Activated naive CD4-positive, alpha-beta T cell treated with anti-CD3 and anti-CD28 coated beads, Interleukin-2, amount 50 U/mL, for 16 hours (primary cell): ENCODE measurements around the gene XKR3.
"Not testable (repeated sequence)": the region's sequence is repeated elsewhere in the genome, so short reads cannot be mapped to it uniquely, and the experiment has no call there.

Experiments
- DNase-seq: peaks from one replicate; pipeline ENCODE4 v3.0.0-alpha.2; 2020

XKR3 gene

DNA sequence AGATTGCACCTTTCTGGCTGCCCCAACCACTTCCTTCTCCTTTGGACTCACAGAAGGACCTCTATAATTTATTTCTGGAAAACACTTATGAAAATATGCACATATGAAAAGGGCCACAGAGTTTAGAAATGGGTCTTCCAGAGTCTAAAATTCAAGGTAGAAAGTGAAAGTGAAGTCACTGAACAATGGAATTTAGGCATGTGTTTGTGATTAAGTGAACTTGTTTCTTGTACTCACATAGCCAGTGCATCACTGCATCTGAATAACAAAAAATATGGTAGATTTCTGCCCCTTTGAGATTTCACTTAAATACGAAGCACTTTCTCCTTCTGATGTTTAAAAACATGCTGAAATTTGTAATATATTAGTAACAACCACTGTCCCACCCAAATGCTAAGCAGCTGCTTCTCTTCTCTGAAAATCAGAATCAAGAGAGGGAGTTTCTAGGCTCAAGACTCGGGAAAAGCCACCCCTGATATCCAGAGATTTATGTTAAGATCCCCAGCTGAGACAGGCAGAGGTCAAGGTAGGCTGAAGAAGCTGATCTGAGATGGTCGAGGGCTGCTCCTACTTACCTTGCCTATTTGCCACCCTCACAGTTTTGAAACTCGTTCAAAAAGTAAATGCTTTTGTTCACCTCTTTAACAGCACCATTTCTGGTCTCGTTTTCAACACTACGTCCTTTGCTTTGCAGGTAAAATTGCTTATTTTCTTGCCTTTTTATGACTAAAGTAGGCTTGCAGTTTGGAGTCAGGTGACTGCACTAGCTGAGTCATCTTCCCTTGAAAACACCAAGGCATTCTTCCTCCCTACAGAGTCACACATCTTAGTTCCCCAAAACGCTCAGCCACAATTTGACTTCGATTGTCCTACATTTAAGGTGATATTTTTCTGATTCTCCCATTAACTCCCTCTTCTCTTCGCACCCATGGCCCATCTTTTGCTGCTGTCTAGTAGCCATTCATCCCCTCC lies at the start of gene XKR3:
Gene XKR3, minus strand, starts transcription at position 696 of the 972 bp plus-strand sequence. CDS start 17,338 bp downstream, outside the sequence.
- DNase-seq: no peak

DNA sequence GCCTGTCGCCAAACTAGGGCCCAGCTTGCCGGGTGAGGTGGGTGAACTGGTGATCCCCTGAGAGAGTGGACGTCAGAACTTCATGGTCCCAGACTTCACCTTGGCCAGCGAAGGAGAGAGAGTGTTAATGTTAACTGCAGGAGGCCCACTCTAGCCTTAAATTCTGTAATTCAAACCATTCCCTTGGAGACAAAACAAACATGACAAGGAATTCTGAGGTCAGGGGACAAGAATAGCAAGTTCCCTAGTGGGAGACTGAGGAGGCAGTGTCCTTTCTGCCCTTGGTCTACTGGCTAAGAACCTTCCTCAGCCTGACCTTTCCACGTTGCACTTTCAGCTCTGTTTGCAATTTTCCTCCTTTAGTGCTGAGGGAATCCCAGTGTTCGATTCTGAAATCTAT lies 44.4 kb upstream of the XKR3 start:
- DNase-seq: not testable (repeated sequence)

DNA sequence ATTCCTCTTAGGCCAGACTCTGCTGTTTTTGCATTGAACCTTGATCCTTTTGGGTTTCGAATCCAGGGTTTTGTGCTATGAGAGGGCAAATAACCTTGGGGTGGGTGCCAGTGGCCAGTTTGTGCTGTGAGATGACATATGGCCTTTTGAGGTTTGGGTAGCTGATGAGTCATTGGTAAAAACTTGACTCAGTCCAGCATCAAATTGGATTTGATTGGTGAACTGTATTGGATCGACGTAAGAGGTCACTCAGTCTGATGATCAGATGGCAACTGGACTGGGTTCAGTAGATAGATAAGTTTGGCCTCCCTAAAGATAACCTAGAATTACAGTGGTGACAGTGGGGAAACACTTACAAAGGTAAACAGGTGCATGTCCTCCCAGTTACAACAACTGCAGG lies 41.0 kb upstream of the XKR3 start:
- DNase-seq: no peak

DNA sequence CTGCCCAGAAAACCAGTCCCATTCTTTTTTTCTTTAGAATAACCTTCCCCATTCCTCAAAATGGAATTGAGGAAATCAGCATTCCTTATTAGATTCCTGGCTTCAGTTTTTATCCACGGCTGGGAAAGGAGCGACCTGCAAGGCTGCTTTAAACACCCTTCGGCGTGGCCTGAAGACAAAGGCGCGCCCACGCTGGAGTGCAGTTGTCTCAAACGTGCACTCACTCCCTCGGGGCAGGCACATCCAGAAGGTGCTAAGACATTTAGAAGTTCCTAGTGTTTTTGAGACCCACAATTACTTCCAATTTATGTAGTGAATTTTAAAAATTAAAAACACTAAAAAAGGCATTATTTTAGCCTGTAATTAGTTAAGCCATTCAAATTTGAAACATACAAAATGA lies 31.6 kb upstream of the XKR3 start:
- not testable (repeated sequence) for DNase-seq

DNA sequence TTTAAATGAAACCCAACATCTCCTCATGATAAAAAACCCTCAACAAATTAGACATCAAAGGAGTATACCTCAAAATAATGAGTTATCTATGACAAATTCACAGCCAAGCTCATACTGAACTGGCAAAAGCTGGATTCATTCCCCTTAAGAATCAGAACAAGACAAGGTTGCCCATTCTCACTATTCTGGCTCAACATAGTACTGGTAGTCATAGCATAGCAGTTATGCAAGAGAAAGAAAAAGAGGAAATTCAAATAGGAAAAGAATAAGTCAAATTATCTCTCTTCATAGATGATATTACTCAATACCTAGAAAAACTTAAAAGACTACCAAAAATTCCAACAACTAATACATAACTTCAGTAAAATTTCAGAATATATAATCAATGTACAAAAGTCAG lies 29.4 kb upstream of the XKR3 start:
- DNase-seq: no peak

DNA sequence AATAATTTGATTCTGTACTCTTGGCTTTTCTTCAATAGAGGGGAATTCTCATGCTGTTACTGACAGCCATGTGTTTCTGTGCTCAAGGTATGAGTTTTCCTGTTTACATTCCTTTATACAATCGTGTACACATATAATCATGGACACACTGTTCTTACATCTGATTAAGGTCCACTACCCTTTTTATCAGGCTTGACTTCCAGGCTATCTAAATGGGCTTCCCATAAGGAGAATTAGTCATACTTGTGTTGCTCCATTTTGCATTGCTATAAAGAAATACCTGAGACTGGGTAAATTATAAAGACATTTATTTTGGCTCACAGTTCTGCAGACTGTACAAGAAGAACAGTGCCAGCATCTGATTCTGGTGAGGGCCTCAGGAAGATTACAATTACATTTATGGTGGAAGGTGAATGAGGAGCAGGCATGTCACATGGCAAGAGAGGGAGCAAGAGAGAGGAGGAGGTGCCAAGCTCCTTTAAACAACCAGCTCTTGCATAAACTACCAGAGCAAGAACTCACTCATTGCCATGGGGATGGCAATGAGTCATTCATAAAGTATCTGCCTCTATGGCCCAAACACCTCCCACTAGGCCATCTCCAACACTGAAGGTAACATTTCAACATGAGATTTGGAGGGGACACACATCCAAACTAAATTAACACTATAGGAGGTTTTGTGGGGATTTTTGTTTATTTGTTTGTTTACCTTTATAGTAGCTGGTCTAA lies 26.2 kb upstream of the XKR3 start:
- DNase-seq: not testable (repeated sequence)

DNA sequence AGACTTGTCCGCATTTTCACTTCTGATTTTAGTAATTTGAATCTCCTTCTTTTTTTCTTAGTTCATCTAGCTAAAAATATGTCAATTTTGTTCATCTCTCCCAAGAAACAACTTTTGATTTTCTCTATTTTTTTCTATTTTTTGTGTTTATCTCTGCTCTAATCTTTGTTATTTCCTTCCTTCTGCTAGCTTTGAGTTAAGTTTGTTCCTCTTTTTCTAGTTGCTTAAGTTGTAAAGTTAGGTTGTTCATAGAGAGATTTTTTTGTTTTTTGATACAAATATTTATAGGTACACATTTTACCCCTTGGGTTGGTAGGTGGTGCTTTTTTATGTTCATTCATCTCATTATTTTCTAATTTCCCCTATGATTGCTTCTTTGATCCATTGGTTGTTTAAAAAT lies 22.1 kb upstream of the XKR3 start:
- DNase-seq: no peak

DNA sequence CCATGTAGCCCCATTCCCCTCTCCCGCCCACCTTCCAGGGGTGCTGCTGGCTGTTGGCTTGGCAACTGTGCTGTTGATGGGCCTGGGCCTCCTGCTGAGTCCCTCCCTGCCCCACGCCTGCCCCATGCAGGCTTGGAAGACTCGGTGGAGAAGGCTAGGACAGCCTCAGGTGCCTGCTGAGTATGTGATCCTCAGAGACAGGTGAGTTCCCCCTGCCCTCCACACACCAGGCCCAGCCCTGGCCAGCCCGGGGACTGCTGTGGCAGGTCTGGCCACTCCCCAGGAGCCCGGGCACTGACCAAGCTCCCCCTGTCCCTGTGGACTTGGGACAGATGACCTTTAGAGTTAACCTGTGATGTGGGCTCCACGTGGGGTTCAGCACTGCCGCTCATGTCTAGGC lies 20.7 kb upstream of the XKR3 start:
- no peak for DNase-seq

DNA sequence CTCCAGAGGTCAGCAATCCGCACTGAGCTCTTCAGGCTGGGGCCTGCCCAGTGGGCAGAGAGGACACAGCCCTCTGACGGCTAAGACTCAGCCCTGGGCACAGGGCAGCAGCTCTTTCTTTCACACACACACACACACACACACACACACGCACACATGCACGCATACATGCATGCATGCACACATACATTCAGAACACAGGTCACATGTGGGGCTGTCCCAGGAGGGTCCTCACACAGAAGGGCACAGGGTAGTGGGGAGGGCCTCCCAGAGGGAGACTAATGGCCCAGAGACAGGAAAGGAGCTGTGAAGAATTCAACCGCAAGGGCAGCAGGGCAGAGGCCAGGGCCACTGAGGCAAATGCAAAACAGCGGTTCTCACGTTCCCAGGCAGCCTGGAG lies 20.3 kb upstream of the XKR3 start:
- DNase-seq: no peak

DNA sequence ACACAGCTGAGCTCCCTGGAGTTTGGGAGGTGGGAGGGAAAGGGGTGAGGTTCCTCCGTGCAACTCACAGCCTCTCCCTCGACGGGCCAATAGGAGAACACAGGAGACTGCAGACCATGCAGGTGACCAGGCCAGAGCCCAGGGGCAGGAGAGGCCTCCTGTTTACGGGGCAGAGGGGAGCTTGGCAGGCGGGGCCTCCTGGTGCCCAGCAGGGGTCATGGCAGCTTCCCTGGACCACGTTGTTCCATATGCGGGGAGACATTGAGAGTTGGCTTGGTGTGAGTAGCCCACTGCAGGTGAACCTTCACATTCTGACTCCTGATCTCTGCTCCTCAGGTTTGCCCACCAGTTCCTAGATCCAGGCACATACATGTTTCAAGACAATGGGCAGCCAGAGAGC lies 19.3 kb upstream of the XKR3 start:
- no peak for DNase-seq

DNA sequence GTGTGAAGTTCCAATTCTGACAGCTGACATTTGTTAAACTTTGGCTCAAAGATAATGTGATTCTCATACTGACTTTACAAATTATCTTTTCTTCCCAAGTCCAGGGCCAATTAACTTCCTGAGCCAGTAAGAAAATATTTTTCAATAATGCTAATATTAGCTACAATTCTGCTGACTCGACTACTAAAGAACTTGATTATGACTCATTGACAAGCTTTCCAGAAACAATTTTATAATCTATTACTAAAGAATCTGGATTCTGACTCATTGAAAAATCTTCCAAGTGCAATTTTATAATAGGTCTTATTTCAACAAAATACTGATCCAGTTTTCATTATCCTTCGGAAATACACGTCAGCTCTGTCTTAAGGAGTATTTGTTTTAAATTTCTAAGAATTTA lies 12.9 kb upstream of the XKR3 start:
- DNase-seq: no peak

DNA sequence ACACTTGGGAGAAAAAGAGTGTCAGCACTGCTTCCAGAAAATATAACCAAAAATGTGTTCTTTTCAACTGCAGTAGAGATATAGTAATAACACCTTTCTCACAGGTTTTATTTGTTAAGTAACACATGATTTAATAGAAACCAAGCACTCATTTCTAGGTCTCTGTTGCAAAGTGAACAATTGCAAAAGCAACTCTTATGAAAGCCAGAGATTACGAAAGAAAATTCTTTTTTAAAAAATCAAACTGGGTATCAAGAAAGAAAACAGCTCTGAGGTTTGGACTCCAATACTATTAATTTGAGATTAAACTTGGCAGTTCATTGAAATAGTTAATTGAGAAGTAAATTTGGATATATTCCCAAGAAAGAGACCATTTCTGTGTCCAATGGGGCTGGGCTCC lies 9.8 kb upstream of the XKR3 start:
- DNase-seq: no peak

DNA sequence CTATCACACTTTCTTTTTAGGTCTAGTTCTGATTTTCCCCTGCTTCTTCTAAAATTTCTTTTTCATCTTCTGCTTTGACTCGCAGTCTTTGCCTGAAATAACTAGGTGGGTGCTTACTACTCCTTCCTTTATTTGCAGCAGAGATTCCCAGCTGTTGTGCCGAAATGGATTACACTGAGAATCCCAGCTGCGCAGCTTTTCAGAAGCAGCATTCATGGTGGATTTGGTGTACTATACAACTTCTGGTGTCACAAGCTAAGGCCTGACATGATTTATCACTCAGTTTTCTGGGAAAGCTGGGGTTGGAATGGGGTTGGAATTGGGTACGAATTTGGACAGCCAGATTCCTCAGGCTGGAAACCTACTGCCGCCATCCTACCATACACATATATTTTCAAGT lies 6.0 kb upstream of the XKR3 start:
- DNase-seq: no peak

DNA sequence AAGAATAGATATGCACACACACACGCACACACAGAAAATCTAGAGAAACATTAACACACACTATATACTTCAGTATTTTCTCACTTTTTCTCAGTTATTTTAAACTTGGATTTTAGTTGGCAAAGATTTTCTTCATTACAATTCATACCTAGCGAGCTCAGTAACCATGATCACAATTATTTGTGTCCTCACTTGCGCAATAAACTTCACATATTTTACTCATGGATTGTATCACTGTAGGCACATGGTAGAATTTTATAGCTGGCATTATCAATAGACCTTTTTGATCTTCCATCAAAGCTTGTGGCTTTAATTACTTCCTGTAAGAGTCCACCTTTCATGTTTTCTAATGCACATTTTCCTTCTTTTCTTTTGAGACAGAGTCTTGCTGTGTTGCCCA lies 4.8 kb upstream of the XKR3 start:
- no peak for DNase-seq

DNA sequence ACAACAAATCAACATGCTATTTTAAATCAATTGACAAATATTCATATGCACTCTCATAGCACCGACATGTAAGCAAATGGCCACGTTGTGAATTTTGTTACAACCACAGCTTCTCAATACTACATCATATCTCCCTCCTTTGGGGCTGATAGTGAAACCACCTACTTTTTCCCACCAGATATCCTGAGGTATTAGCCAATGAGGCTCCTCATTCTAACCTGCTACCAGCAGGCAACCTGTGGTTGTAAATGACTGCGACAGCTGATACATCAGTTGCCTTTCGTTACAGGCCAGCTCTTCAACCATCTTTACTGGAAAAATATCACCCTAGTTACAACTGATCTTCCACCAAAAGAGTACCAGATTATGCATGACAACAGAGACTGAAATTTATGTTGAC lies 3.7 kb upstream of the XKR3 start:
- no peak for DNase-seq

DNA sequence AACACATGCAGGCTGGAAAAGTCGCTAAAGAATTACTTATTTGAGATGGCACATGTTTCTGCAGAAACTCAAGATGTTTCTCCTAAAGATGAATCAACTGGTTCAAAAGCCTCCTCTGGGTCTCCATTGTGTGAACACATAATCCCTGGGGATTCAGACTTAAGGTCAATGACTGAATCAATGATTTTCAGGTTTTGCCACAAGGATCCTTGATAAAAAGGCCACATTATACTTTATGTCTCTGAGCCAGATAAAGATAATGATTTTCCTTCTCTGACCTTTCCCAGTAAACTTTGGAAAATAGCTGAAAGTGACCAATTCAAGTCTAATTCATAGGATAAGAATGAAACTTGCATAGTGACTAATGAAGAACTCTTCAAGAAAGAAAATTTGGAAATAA lies 2.3 kb upstream of the XKR3 start:
- DNase-seq: no peak

DNA sequence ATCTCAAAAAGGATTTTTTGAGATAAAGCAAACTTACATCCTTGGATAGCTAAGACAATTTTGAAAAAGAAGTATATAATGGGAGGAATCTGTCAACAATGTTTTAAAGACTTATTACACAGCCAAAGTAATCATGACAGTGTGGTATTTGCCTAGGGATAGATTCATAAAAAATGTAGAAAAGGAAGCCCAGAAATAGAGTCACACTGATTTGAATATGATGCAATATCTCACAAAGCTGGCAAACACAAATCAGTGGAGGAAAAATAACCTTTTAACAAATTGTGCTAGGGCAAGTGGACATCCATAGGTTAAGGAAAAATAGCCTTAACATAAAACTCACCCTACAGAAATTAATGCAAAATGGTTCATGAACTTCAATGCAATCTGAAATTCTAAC lies 6.0 kb downstream of the XKR3 start:
- no peak for DNase-seq

DNA sequence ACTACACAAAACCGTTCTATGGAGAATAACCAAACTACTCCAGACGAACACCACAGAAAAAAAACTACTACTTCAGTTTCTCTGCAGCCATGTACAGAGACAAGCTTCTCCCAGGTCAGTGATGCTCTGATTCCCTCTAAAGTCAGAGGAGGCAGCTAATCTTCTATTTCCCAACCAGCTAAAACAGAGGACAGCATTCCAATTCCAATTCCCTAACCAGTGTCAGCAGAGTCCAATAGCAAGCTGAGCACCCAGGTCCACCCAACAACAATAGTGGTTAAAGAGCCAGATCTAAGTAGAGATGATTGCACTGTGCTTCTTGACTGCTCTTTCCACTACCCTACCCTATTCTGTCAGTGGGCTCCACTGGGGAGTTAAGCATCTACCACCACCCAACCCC lies 6.7 kb downstream of the XKR3 start:
- DNase-seq: no peak

DNA sequence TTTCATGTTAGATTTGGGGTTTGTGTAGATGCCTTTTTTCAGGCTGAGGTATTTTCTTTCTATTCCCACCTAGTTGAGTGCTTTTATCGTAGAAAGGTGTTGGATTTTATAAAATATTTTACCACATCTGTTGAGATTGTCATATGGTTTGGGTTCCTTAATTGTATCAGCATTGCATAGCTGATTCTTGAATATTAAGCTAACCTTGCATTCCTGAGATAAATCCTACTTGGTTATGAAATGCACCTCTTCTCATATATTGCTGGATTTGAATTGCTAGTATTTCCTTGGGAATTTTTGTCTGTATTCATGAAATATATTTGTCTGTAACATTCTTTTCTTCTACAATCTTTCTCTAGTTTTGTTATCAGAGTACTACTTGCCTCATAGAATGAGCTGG lies 10.1 kb downstream of the XKR3 start:
- no peak for DNase-seq

DNA sequence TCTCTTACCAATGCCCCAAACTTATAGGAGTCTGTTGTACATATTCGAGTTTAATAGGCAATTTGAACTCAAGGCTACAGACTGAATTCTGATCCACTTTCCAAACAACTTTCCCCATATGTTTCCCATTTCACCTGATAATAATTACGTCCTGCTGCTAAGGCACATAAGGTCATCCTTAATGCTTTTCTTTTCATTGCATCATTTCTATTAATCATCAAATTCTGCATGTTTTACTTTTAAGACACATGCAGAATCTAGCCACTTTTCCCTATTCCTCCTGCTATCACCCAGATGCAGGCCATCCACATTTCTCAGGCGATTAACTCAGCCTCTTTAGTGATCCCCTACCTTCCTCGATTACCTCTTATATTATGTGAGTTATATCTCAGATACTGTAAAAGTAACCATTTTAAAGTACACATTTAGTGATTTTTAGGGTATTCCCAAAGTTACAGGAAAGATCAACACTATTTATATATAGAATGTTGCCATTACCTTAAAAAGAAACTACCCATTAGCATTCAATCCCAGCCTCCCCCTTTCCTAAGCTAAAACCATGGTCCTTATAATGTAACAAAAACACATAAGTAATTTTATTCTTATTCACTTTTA lies 14.9 kb downstream of the XKR3 start:
- DNase-seq: no peak

DNA sequence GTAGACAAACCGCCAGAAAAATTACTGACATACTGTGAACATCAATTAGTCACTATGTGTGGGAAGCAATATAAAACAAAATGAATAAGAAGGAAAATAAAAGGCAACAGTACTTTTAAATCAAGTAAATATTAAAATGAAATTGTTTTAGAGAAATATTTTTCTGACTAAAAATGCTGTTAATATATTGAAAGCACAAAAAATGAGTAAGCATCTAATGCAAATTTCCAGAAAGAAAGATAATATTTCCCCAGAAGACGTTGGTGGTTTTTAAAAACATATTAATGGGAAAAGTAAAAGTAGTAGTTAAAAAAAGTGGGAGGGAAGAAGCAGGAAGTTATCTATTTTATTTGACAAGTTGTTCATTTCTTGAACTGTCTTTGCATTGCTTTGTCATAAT lies 16.5 kb downstream of the XKR3 start:
- DNase-seq: no peak

DNA sequence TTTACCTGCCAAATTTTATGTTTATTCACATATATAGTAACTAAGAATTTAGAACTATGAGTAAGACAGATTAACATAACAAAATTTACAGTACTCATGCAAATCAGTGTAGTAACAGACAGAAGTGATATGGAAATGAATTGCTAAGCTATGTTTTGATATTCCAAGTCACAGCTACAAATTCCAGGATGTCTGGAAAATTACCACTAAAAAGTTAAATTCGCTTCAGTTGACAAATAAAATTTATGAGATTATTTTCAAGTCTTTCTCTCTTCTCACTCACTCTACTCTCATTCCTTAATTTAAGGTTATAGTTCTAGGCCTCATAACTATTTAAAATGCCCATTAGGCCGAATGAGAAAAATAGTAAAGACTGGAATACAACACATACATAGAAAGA lies 18.1 kb downstream of the XKR3 start:
- DNase-seq: no peak

DNA sequence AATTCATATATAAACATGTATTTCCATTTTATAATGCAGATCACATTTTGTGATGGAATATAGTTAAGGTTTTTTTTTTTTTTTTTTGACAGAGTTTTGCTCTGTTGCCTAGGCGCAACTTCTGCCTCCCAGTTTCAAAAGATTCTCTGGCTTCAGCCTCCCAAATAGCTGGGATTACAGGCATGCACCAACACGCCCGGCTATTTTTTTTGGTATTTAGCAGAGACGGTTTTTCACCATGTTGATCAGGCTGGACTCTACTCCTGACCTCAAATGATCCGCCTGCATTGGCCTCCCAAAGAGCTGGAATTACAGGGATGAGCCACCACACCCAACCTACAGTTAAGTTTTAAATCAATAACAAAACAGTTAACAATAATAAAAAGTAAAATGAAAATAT lies 18.8 kb downstream of the XKR3 start:
- no peak for DNase-seq

DNA sequence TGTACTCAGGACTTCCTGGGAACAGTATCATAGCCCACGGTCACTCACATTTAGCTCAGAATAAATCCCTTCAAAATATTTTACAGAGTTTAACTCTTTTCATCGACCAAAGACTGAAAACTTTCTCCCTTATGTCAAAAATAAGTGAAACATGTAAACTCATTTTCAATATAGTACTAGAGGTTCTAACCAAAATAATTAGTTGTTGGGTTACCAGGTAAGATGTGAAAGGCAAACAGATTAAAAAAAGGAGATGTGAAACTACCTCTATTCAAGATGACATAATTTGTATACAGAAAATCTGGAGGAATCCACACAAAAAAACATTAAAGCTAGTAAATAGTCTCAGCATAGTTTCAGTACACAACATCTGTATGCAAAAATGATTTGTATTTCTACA lies 20.3 kb downstream of the XKR3 start:
- DNase-seq: no peak
